GM21526 (cell line): ENCODE results near the gene TNF.
"Not testable (repeated sequence)": the region's sequence is repeated elsewhere in the genome, so short reads cannot be mapped to it uniquely, and the experiment has no call there.

Source experiments
- ATAC-seq: cut with Tn5 transposase; IDR thresholded peaks from one replicate; pipeline ENCODE4 v1.9.1; 2021; ENCODE audit warnings: moderate library complexity; ENCODE audit not compliant: unreplicated experiment, low FRiP score

The TNF gene

DNA sequence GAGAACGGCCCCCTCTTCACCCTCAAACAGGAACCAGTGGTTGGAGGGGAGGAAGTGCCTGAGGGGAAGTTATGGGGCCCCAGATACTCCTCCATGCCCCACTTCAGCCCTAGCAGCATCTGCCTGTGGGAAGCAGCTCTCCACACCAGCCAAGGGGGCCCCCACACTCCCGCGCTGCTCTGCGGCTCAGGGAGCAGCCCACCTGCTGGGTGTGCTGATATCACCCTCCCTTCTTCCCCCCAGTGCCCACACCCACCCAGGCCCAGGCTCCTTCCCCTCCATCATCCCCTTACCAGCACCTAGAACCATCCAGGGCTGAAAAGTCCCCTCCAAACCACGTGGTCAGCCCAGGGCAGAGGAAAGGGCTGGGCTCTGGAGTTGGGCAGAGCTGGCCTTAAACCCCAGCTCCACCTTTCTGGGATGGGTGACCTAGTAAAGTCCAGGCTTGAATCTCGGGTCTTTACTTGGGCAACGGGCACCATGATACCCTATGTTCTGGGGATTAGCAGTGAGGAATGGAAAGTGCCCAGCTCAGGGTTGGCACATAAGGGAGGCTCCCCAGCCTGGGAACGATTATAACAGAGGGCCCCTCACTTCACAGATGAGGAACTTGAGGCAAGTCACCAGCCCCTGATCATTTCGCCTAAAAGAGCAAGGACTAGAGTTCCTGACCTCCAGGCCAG is 11.4 kb downstream of the TNF start:
- ATAC-seq, result no peak

DNA sequence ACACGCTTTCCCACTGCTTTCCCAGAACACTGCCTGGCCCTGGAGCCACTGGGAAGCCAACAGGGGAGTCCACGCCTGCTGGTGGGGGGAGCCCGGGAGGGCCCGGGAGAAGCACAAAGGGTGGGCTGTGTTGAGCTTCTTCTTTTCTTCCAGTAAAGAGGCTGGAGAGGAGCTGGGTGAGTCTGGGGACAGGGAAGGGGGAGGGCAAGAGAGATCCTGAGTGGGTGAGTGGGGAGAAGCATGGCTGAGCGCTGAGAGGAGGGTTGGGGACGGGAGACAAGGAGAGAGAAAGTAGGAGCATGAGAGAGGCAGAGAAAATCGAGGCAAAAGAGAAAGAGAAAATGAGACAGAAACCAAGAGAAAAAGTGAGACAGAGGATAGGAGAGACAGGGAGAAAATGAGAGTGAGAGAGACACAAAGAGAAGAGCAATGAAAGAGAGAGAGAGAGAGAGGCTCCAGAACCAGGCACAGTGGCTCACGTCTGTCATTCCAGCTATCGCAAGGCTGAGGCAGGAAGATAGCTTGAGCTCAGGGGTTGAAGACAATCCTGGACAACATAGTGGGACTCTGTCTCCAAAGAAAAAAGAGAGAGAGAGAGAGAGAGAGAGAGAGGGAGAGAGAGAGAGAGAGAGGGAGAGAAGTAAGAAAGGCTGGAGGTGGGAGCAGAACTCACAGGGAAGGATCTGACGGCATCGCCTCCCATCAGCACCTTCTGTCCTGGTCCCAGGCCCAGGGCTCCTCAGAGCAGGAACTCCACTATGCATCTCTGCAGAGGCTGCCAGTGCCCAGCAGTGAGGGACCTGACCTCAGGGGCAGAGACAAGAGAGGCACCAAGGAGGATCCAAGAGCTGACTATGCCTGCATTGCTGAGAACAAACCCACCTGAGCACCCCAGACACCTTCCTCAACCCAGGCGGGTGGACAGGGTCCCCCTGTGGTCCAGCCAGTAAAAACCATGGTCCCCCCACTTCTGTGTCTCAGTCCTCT is 12.7 kb downstream of the TNF start:
- ATAC-seq, result no peak

DNA sequence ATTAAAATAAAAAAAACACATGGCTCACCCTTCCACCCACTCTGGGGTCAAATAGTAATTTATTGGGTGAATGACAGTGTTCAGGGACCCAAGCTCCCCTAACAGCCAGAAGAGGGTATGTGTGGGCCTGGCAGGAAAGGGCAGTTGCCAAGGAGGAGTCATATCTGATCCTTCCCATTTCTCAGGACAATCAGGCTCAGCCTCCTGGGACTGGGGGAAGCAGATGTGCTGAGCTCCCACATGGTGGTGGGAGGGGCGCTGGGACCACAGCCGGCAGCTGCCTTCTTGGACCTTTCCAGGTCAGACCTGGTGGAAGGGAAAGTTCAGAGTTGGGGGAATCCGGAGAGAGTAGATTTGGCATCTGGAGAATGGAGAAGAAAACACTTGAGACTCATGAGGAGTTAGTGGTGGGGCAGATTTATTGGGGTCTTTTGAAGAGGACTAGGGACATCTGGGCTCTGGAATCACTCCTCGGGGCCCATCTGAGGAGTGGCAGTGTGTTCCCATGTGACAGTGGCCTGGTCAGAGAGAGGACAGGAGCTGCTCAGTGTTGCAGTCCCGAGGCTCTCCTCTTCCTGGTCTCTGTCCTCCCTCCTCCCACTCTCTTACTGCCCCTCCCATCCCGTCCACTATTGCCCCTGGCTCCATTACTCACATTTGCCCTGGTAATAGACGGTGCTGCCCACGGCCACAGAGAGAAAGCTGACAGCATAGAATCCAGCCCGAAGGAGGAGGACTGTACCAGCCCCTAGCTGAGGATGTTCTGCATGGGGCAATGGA is 13.7 kb downstream of the TNF start:
- no peak for ATAC-seq

DNA sequence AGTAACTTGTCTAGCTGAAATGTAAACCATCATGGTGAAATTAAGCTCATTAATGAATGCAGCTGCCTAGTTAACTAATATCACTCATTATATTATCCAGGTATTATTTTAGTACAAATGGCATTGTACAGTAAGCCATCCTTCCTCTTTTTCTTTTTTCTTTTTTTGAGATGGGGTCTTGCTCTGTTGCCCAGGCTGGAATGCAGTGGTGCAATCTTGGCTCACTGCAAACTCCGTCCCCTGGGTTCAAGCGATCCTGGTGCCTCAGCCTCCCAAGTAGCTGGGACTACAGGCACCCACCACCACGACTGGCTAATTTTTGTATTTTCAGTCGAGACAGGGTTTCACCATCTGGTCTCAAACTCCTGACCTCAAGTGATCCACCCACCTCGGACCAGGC is 15.3 kb downstream of the TNF start:
- ATAC-seq, result not testable (repeated sequence)

DNA sequence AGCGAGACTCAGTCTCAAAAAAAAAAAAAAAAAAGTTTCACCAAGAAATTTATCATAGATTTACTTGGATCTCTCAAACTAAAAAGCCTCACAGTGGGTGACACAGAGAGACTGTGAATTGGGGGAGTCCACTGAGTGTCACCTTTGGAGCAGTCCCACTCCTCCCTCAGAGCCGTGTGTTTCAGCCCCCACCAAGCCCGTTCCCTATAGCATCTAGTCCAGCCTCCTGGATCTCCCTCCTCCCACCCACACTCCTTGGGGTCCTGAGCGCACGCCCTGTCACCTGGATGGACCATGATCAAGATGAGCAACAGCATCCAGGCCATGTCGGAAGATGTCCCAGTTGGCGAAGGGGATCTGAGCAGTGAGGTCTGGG is 17.0 kb downstream of the TNF start:
- no peak for ATAC-seq

DNA sequence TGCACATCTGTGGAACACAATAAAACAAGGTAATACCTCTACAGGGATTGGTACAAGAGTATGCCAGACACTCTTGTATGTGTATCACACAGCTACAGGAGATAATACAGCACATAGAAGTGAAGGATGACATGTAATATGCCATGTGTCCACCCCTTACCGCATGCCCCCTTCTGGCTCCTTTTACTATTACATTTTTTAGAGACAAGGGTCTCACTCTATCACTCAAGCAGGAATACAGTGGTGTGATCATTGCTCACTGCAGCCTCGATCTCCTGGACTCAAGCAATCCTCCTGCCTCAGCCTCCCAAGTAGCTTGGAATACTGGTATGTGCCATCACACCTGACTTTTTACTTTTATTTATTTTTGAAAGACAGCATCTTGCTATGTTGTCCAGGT is 21.6 kb downstream of the TNF start:
- ATAC-seq, result no peak

DNA sequence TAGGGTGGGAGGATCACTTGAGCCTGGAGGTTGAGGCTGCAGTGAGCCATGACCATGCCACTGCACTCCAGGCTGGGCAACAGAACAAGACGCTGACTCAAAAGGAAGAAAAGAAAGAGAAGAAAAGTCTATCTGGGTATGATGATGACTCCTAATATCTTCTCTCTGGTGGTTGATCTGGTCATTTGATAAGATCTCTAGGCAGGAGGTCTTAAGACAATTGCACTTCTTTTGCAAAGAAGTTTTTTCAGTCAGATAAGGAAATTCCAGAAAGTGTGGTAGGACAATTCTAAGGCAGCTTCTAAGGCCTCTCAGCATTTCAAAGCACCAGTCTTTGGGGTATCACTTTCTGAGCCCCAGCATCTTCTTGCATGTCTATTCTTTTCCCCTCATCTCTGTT is 32.0 kb downstream of the TNF start:
- no peak for ATAC-seq

DNA sequence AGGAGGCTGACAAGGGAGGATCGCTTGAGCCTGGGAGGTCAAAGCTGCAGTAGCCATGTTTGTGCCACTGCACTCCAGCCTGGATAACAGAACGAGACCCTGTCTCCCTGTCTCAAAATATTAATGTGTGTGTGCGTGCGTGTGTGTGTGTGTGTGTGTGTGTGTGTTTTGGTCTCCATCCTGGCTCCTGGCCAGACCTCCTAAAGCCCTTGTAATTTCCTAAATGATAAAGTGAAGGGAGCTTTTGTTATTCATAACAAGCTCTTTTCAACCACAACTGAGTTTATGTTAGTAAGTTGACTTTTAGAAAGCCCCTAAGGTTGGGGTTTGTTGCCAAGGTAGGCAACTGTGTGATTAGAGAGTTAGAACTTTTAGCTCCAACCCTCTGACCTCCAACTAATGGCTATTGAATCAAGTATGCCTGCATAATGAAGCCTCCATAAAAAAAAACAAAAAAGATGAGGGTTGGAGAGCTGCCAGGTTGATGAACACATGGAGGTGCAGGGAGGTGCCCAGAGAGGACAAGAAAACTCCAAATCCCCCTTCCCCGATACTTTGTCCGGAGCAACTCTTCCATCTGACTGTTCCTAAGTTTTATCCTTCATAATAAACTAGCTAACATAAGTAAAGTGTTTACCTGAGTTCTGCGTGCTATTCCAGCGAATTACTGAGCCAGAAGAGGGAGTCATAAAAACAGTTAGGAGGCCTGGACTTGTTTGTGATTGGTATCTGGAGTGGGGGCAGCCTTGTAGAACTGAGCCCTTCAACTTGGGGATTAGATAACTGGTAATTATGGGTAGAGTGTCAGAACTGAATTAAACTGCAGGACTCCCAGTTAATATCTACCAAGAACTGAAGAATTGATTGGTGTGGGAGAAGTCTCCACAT is 34.4 kb downstream of the TNF start:
- no peak for ATAC-seq

DNA sequence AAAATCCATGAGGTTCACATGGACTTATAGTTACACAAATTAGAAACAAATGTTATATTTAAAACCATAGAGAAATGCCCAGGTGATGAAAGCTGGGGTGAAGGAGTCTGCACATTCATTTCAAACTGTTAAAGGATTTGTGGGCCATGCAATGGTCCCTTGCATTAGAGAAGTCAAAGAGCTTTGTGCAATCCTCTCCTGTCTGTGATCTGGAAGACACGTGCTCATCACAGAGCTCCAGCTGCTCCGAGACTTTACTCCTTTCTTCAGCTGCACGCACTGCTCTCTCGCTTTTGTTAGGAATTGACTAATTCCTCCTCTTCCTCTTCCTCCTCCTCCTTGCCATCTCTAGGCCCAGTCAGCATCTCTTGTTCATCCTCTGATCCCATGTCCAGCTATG is 35.6 kb downstream of the TNF start:
- ATAC-seq, result no peak

DNA sequence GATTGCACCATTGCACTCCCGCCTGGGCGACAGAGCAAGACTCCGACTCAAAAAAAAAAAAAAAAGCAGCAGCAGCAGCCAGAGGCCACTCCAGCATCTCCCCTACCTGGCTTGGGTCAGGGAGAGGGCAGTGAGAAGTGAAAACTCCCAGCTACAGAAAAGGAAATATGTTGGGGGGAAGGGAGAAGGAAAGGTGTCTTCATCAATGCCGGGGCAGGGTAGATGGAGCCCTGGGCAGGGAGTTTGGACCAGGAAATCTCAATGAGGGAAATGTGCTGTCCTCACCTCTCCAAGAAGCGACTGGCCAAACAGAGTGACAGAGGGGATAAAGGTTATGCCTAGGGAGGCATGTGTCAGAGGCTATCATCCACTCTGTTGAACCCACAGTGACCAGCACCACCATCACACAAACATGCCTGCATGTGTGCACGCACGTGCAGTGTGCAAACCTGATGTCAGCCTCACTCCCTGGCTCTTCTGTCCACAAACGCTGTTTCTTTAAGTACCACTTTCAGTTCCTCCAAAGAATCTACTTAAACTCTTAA is 38.8 kb downstream of the TNF start:
- ATAC-seq, result no peak

DNA sequence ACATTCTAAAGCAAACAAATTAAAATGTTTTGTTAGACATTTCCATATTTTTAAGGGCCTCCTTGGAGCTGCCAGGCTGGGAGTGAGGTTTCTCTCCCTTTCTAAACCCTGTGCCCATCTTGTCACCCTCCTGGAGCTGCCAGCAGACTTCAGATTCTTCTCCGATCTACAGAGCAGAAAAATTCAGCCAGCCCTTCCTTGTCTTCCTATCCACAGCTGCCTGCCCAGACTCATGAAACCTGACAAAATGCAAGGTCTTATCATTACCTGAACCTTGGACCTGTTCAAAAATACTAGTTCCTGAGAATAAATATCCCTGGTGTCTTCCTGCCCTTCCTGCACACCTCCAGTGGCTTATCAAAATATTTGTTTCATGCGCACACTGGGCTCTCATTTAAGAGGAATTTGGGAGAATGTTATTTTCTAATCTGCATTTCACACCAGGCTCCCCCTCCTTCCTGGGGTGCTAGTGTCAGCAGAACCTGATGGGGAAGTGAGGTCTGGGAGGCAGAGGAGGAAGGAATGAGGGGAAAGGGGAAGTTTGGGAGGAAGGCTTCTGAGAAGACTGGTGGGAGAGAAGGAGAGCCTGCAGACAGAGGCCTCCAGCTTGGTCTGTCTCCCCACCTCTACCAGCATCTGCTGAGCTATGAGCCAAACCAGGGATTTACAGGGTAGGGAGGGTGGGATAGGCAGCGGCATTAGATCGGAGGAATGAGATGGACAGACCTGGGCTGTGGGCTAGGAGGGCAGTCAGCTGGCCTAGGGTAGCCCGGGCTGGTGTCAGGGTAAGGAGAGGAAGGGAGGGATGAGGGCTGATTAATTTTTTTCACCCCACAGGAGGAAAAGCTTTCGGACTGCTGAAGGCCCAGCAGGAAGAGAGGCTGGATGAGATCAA is 39.6 kb downstream of the TNF start, which contains the start of gene AIF1:
TSS of gene AIF1 (plus strand) at position 551 of the 895 bp plus-strand sequence. CDS start at position 647, 96 bp downstream.
- no peak for ATAC-seq

DNA sequence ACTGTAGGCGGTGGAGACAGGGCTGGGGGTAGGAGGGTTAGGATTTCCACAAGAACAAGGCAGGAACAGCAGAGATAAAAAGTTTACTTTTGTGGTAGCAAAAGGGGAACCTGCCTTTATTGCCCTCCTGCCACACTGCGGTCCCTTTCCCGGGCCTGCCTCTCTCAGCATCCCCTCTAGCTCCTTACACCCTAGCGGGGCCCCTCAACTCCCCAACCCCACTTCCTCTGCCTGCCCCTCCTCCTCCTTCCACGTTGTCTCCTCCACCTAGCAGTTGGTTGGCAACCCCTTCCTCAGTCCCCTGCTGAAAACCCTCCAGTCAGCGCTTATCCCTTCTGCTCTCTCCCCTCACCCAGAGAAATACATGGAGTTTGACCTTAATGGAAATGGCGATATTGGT is 40.4 kb downstream of the TNF start:
- ATAC-seq, result no peak

DNA sequence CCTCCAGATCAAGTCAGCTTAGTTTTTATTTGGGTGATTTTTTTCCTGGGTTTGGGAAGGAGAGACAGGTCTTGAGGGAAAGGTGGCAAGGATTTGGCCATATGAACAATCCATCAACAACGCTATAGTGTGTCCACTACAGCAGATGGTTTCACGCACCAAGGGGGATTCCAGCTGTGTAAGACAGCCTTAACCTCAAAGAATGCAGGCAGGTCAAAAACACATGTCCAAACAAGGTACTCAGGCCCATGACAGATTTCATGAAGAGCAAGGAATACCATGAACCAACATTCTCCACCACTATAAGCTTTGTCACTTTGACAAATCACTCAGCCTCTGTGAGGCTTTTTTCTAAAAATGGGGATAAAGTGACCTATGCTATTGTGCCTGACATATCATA is 41.6 kb downstream of the TNF start:
- ATAC-seq, result no peak

DNA sequence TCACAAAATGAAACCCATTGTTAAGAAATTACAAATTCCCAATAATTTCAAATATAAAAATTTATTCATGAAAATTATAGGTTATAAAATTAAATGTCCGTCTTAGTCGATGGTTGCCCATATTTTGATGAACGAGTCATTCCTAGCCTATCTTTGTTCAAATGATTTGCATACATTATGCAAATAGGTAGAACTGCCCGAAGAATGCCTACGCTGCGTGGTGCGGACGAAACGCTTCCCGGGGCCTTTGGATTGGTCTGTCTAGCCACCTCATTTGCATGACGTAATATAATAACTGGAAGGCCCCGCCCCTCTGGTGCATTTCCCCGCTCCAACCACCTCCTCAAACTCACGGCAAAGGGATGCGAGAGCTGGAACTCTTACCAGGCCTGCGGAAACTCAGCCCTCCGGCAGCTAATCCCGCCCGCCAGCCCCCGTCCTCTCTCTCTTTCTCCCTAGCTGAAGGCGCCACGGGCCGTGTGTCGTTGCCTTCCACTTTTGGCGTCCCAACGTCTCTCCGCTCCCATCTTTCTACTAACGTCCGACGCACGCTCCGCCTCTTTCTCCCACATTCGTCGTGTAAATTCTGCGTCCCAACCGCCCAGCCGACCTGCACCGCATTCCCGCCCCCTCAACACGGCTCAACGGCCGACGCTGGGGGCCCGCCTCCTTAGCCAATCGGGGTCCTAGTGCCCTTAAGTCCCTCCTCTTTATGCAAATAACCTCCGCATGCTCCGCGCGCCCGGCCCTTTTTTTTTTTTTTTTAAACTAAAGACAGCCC is 44.6 kb downstream of the TNF start:
- peak; percentile 73 for ATAC-seq

DNA sequence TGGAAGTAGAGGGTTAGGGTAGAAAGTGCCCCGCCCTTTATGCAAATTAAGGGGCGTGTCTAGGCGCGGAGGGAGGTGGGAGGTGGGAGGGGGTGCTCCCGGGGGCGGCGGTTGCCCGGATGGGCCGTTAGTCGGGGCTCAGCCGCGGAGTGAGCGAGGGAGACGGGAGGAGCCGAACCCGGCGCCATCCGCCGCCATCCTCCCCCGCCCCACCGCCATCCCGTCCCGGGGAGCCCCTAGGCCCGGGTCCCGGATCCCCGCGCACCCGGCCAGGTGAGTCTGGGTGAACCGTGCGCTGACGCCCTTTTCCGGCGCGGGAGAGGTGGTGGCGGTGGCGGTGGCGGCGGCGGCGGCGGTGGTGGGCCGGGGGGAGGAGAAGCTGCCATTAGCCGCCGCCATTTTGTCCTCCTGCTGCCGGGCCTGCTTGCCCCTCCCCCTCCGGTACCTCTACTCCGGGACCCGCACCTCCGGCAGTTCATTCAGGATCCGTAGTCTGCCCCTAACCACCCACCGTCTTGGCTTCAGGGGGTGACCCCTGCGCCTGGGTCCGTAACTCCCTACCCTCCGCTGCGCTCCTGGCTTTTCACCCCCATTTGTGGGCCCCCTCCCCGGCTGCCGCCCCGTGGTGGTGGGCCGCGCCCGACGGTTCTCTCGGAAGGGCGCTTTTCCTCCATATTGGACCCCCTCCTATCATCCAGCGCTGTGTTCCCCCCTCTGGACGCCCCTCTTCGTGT is 45.4 kb downstream of the TNF start, which contains the start of gene PRRC2A:
TSS of gene PRRC2A (plus strand) at position 130 of the 734 bp plus-strand sequence. CDS start 2,075 bp downstream, outside the sequence.
- ATAC-seq, result peak; percentile 44

DNA sequence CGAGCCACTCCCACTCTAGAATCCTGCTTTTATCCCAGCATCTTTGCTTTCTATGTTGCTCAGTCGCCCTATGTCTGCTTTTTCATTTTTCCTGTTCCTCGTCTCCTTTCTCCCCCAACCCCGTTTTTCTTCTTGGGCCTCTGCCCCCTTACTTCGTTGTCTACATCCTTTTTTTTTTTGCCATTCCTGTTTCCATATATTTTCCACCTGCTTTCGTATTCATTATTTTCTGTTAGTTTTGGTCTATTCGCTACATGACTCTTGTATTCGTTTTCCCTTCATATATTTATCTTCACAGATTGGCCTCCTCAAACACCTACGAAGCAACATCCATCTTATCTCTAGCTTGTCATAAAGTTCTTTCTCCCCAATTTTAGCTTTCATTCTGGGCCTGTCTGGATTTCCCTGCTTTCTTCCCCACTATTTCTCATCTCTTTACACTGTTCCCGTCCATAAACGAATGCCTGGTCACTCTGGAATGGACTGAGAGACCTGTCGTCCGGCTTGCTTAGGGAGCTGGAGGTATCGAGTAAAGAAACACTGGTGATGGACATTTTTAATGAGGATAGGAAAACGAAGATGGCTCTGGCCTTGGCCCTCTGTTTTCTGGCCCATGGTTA is 46.1 kb downstream of the TNF start:
- no peak for ATAC-seq

DNA sequence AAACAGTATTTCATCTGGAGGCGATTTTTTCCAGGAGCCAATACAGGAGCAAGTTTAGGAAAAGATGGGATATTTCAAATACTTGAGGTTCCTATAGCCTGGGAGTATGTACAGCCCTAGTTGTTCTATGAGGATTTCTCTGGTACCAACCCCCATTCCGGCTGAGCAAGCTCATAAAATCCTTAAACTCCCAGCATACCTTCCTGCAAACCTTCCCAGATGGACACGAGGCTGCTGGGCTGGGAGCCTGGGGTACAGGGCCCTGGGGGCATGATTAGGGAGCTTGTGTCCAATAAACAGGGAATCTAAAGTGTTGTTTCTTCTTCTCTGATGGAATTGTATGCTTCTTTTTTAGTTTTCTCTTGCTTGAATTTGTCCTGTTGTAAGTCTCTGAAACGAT is 46.6 kb downstream of the TNF start:
- no peak for ATAC-seq
